B cell (primary cell): Measurements from ENCODE around the gene SLC39A1.

Experiments used
- CTCF ChIP-seq: fragments of 200-600 bp; IDR thresholded peaks from one replicate; pipeline ENCODE4 v1.8.0; 2022; ENCODE audit warnings: antibody characterized with exemption, mild to moderate bottlenecking
- EZH2 ChIP-seq: IDR thresholded peaks from 2 replicates; pipeline ENCODE4 v1.6.1; 2012; ENCODE audit warnings: borderline replicate concordance, low read depth, mild to moderate bottlenecking, moderate library complexity, low read length; ENCODE audit not compliant: insufficient read depth, poor library complexity, severe bottlenecking

DNA sequence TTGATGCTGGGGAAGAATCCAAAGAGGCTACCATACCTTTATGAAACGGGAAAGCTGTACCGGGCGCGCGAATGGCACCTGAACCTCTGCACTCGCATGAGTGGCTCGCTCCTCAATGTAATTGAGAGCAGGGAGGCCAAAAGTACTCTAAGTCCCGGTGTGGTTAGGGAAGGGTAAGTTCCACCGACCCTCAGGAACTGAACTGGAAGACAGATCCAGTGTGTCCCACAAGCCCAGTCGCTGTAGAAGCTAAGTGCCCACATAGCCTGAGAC, 41.6 kb downstream of the SLC39A1 start:
- TF ChIP-seq EZH2 (no peak), CTCF (no peak)
